Measurements from ENCODE around the gene C9orf152.

DNA sequence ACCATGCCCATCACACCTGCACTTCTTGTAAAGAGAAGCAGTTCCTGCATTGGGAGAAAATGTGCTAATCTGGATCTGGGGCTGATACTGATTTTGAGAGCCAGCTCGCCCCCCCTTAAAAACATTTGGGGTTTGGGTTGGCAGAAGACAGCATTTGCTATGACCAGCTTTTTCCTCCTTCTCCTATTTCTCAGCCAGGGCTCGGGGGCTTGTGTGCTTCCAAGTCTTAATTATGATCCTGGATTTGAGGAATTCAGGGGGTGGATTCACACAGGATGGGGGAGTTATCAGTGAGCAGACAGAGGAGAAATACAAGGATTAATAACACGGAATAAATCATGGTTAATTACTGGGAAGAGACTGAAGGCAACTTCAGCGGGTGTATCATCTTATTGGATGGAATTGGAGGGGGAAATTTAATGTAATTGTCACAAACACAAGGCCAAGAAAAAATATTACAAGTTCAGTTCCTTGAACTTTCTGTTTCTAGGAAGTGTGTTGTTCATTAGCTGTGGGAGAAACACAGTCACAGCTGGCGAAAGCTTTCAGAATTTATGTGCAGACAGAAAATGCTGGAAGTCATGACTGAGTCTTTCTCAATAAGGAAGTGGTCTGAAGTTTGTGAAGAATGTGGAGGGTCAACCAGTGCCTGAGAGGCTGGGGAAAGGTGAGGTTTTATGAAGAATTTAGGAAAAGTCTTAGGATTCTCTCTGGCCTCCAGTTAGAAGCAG lies 15.3 kb downstream of the C9orf152 start:
- TF ChIP-seq GATA2 (CRISPR knock-in tag; IDR thresholded peaks at IDR 0.05) = no peak
- TF ChIP-seq, protein P1, sequence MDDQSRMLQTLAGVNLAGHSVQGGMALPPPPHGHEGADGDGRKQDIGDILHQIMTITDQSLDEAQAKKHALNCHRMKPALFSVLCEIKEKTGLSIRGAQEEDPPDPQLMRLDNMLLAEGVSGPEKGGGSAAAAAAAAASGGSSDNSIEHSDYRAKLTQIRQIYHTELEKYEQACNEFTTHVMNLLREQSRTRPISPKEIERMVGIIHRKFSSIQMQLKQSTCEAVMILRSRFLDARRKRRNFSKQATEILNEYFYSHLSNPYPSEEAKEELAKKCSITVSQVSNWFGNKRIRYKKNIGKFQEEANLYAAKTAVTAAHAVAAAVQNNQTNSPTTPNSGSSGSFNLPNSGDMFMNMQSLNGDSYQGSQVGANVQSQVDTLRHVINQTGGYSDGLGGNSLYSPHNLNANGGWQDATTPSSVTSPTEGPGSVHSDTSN (IDR thresholded peaks at IDR 0.05) = no peak
- no peak for TF ChIP-seq RCOR1 (IDR thresholded peaks at IDR 0.05; ENCODE audit: low read length)
- no peak for TF ChIP-seq POLR2AphosphoS5 (IDR thresholded peaks at IDR 0.05; ENCODE audit: low read depth, low read length)
- no peak for TF ChIP-seq CTCF (IDR thresholded peaks at IDR 0.05)
- TF ChIP-seq YY1 (IDR thresholded peaks at IDR 0.05; ENCODE audit: low read depth) = no peak
- TF ChIP-seq NRF1 (IDR thresholded peaks at IDR 0.05; ENCODE audit: low read depth, low read length) = no peak
- TF ChIP-seq MXI1 (IDR thresholded peaks at IDR 0.05; ENCODE audit: low read depth, low read length) = no peak
